Activated T-helper 2 cell treated with anti-CD3 and anti-CD28 coated beads, Interferon-gamma antibody, Interleukin-2, Interleukin-4, amounts not matched to agents 10 μg/mL and 5 μg/mL and 100 μg/mL, durations not matched to agents 14 hours and 24 hours and 36 hours (primary cell): Measurements from ENCODE around the gene FTCD. TPM values are rescaled to one million over a fixed set of nuclear protein-coding genes. Genes with fewer than 3 reads are reported as not detected.
A peak's percentile ranks its signal among the peaks of the same experiment; 100 is the strongest.

ENCODE experiments used
- DNase-seq: peaks from one replicate; pipeline ENCODE4 v3.0.0; 2021; ENCODE audit warnings: low spot score
- H3K27ac Mint-ChIP-seq: one replicate; pipeline ENCODE4 v1.8.0; 2021; ENCODE audit warnings: mixed read lengths
- H3K27me3 Mint-ChIP-seq: one replicate; pipeline ENCODE4 v1.8.0; 2021; ENCODE audit warnings: low read depth, mixed read lengths
- H3K36me3 Mint-ChIP-seq: one replicate; pipeline ENCODE4 v1.8.0; 2021; ENCODE audit warnings: low read depth, mixed read lengths
- H3K4me1 Mint-ChIP-seq: one replicate; pipeline ENCODE4 v1.8.0; 2021; ENCODE audit warnings: low read depth, mixed read lengths
- H3K4me3 Mint-ChIP-seq: one replicate; pipeline ENCODE4 v1.8.0; 2021; ENCODE audit warnings: low read depth, mild to moderate bottlenecking, moderate library complexity, mixed read lengths
- H3K9me3 Mint-ChIP-seq: one replicate; pipeline ENCODE4 v1.8.0; 2021; ENCODE audit warnings: mixed read lengths
- intact Hi-C: fragments of 100-400 bp; cut with micrococcal nuclease; formaldehyde crosslinking; loops from one replicate; pipeline ENCODE4 v1.15.1; 2023
- total RNA-seq: library from RNA; stranded (reverse); gene quantifications from 2 replicates; pipeline ENCODE4 v1.2.3, GENCODE V29; 2022

The FTCD gene
- total RNA-seq, 1 donor from 2014 or later, result 0.14 TPM

- intact Hi-C loops, result no loop called here
- no peak for DNase-seq
- Mint-ChIP-seq H3K27ac (no peak overlapping the region), H3K36me3 (peaks cover 27% of the 10 kb centered on the region), H3K4me1 (peaks cover 1% of the 10 kb centered on the region), H3K9me3 (no peaks in the 10 kb centered on the region), H3K27me3 (no peaks in the 10 kb centered on the region), H3K4me3 (no peak overlapping the region)
These were observed 36.6 kb upstream of the FTCD start for GRCh38 chr21:46191686-46192575.

GRCh38 chr21:46191257-46191685 lies 35.9 kb upstream of the FTCD start:
- Mint-ChIP-seq H3K9me3 (no peaks in the 10 kb centered on the region), H3K27me3 (no peaks in the 10 kb centered on the region), H3K27ac (no peak overlapping the region), H3K4me3 (no peak overlapping the region), H3K4me1 (peaks cover 1% of the 10 kb centered on the region), H3K36me3 (peaks cover 22% of the 10 kb centered on the region)
- DNase-seq, result no peak
- intact Hi-C loops, result no loop called here

- Mint-ChIP-seq H3K27ac (no peak overlapping the region), H3K36me3 (peaks cover 20% of the 10 kb centered on the region), H3K4me3 (no peak overlapping the region), H3K4me1 (peaks cover 2% of the 10 kb centered on the region), H3K27me3 (no peaks in the 10 kb centered on the region), H3K9me3 (no peaks in the 10 kb centered on the region)
- intact Hi-C loops, result no loop called here
- DNase-seq, result no peak
These were observed 35.2 kb upstream of the FTCD start for GRCh38 chr21:46190491-46191131.

- Mint-ChIP-seq H3K9me3 (no peaks in the 10 kb centered on the region), H3K36me3 (peaks cover 14% of the 10 kb centered on the region), H3K4me3 (no peak overlapping the region), H3K4me1 (peaks cover 4% of the 10 kb centered on the region), H3K27ac (no peak overlapping the region), H3K27me3 (no peaks in the 10 kb centered on the region)
- intact Hi-C loops, result loop anchor here (5.0 kb wide), 1 partner anchor 37 kb away; the partner anchor contains the start of gene LSS
- DNase-seq, result no peak
These were observed 34.6 kb upstream of the FTCD start for GRCh38 chr21:46189959-46190490.

GRCh38 chr21:46189213-46189958 lies 34.0 kb upstream of the FTCD start:
- Mint-ChIP-seq H3K27me3 (no peaks in the 10 kb centered on the region), H3K4me1 (peaks cover 7% of the 10 kb centered on the region), H3K4me3 (no peak overlapping the region), H3K27ac (no peak overlapping the region), H3K9me3 (no peaks in the 10 kb centered on the region), H3K36me3 (peaks cover 11% of the 10 kb centered on the region)
- no peak for DNase-seq
- intact Hi-C loops, result loop anchor here (5.0 kb wide), 1 partner anchor 38 kb away; the partner anchor contains the start of gene LSS

- no peaks in the 10 kb centered on the region for H3K27me3 Mint-ChIP-seq
- H3K9me3 Mint-ChIP-seq, result no peaks in the 10 kb centered on the region
- peaks cover 3% of the 10 kb centered on the region for H3K36me3 Mint-ChIP-seq
- peaks cover 7% of the 10 kb centered on the region for H3K4me1 Mint-ChIP-seq
- no peak for DNase-seq
- intact Hi-C loops, result loop anchor here (5.0 kb wide), 1 partner anchor 39 kb away; the partner anchor contains the start of gene LSS
- H3K4me3 Mint-ChIP-seq, result no peak overlapping the region
- no peak overlapping the region for H3K27ac Mint-ChIP-seq
These were observed 33.1 kb upstream of the FTCD start for GRCh38 chr21:46188226-46189212.

- H3K36me3 Mint-ChIP-seq, result no peaks in the 10 kb centered on the region
- H3K4me1 Mint-ChIP-seq, result peaks cover 7% of the 10 kb centered on the region
- intact Hi-C loops, result loop anchor here (5.0 kb wide), 1 partner anchor 39 kb away; the partner anchor contains the start of gene LSS
- no peaks in the 10 kb centered on the region for H3K9me3 Mint-ChIP-seq
- H3K4me3 Mint-ChIP-seq, result no peak overlapping the region
- no peaks in the 10 kb centered on the region for H3K27me3 Mint-ChIP-seq
- DNase-seq, result no peak
- no peak overlapping the region for H3K27ac Mint-ChIP-seq
These were observed 32.4 kb upstream of the FTCD start for GRCh38 chr21:46187814-46188213.

- peaks cover 7% of the 10 kb centered on the region for H3K4me1 Mint-ChIP-seq
These were observed 31.9 kb upstream of the FTCD start for GRCh38 chr21:46187261-46187660.

GRCh38 chr21:46185716-46186115 lies 30.3 kb upstream of the FTCD start:
- Mint-ChIP-seq H3K27me3 (no peaks in the 10 kb centered on the region), H3K4me1 (peaks cover 7% of the 10 kb centered on the region), H3K36me3 (no peaks in the 10 kb centered on the region), H3K4me3 (peak overlapping the region; percentile 86), H3K9me3 (no peaks in the 10 kb centered on the region), H3K27ac (no peak overlapping the region)
- DNase-seq, result no peak
- intact Hi-C loops, result loop anchor here (2.0 to 5.0 kb wide), 2 partner anchors 42 to 43 kb away; partner anchors contain the start of gene LSS

More at GRCh38 chr21:46187261-46187660, 31.9 kb upstream of the FTCD start:
- no peaks in the 10 kb centered on the region for H3K36me3 Mint-ChIP-seq
- no peak for DNase-seq
- intact Hi-C loops, result loop anchor here (5.0 kb wide), 1 partner anchor 40 kb away; the partner anchor contains the start of gene LSS
- H3K27me3 Mint-ChIP-seq, result no peaks in the 10 kb centered on the region
- no peak overlapping the region for H3K27ac Mint-ChIP-seq
- no peaks in the 10 kb centered on the region for H3K9me3 Mint-ChIP-seq
- H3K4me3 Mint-ChIP-seq, result no peak overlapping the region

GRCh38 chr21:46184625-46185555 lies 29.5 kb upstream of the FTCD start:
- peak overlapping the region; percentile 90 for H3K27ac Mint-ChIP-seq
- no peaks in the 10 kb centered on the region for H3K27me3 Mint-ChIP-seq
- peak; percentile 78 for DNase-seq
- H3K4me1 Mint-ChIP-seq, result peaks cover 7% of the 10 kb centered on the region
- intact Hi-C loops, result loop anchor here (2.0 to 5.0 kb wide), 3 partner anchors 42 to 1368 kb away; partner anchors contain the start of genes LSS and SUMO3
- no peaks in the 10 kb centered on the region for H3K9me3 Mint-ChIP-seq
- no peaks in the 10 kb centered on the region for H3K36me3 Mint-ChIP-seq
- H3K4me3 Mint-ChIP-seq, result peak overlapping the region; percentile 86
